ENCODE data around the gene PLA2G6. TPM values are rescaled to one million over a fixed set of nuclear protein-coding genes. Genes with fewer than 3 reads are reported as not detected.

PLA2G6 gene
- total and polyA plus RNA-seq, 2 of the 13 experiments (the other 11 are each of a cell fraction or from before 2014, with no cell fraction given): 4.8 to 11.5 TPM

GRCh38 chr22:38131399-38131798, 50.2 kb downstream of the PLA2G6 start (continued):
- TF ChIP-seq, protein P1, sequence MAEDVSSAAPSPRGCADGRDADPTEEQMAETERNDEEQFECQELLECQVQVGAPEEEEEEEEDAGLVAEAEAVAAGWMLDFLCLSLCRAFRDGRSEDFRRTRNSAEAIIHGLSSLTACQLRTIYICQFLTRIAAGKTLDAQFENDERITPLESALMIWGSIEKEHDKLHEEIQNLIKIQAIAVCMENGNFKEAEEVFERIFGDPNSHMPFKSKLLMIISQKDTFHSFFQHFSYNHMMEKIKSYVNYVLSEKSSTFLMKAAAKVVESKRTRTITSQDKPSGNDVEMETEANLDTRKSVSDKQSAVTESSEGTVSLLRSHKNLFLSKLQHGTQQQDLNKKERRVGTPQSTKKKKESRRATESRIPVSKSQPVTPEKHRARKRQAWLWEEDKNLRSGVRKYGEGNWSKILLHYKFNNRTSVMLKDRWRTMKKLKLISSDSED (CRISPR knock-in tag; IDR thresholded peaks at IDR 0.05): no peak
- TF ChIP-seq MTF2 (CRISPR knock-in tag; IDR thresholded peaks at IDR 0.05; ENCODE audit: borderline replicate concordance): no peak

DNA sequence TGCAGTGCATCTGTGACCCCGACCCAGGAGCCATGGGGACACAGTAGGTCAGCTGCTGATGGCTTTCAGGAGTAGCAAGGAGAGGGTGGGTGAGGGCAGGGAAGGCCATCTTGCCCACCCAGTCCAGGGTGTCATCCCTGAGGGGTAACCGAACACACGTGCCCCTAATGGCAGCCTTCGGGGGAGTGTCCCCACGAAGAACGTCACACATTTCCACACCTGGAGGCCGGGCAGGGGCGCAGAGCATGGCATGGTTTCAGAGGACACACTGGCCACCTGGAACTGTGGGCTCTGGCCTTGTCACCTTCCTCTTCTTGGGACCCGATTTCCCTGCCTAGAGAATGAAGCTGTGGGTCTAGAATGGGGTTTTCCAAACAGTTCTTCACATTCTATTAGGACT, 51.8 kb downstream of the PLA2G6 start:
- ATAC-seq: no peak
- Histone ChIP-seq H3K9me3 (ENCODE audit: low read length) (no peaks in the 10 kb centered on the region), H4K20me1 (ENCODE audit: insufficient read depth, low read length) (no peaks in the 10 kb centered on the region), H3K4me3 (replicated peaks in 1 of 3; ENCODE audit: insufficient read depth in 1 of 3, low read depth in 2 of 3, low read length in 3 of 3) (no peak overlapping the region), H3K4me1 (ENCODE audit: insufficient read depth, low read length) (no peaks in the 10 kb centered on the region), H2AFZ (ENCODE audit: low read length) (no peak overlapping the region), H3K27ac (ENCODE audit: extremely low read length, insufficient read depth, low read length) (no peak overlapping the region), H3K9ac (ENCODE audit: insufficient read depth, low read depth, low read length) (no peak overlapping the region), H3K79me2 (ENCODE audit: insufficient read depth, low read length) (no peaks in the 10 kb centered on the region), H3K27me3 (ENCODE audit: control insufficient read depth in 1 of 2, insufficient read depth in 2 of 2, low read length in 2 of 2) (no peaks in the 10 kb centered on the region), H3K4me2 (ENCODE audit: low read depth, low read length) (no peak overlapping the region), H3K36me3 (replicated peaks in 1 of 2; ENCODE audit: control insufficient read depth in 1 of 2, insufficient read depth in 2 of 2, low read length in 2 of 2) (no peaks in the 10 kb centered on the region)
- in situ Hi-C loops (cut with HindIII; ENCODE audit: extremely low pct_ligation_motif_present, low pct_unique_long_range_greater_than_20kb) (no loop called here), intact Hi-C loops (cut with micrococcal nuclease; ENCODE audit: unreplicated experiment) (no loop called here)
- POLR2A ChIA-PET: no interaction called here
- no peak for TF ChIP-seq ZNF670 (CRISPR knock-in tag; IDR thresholded peaks at IDR 0.05; ENCODE audit: borderline replicate concordance)
- TF ChIP-seq, protein P2, sequence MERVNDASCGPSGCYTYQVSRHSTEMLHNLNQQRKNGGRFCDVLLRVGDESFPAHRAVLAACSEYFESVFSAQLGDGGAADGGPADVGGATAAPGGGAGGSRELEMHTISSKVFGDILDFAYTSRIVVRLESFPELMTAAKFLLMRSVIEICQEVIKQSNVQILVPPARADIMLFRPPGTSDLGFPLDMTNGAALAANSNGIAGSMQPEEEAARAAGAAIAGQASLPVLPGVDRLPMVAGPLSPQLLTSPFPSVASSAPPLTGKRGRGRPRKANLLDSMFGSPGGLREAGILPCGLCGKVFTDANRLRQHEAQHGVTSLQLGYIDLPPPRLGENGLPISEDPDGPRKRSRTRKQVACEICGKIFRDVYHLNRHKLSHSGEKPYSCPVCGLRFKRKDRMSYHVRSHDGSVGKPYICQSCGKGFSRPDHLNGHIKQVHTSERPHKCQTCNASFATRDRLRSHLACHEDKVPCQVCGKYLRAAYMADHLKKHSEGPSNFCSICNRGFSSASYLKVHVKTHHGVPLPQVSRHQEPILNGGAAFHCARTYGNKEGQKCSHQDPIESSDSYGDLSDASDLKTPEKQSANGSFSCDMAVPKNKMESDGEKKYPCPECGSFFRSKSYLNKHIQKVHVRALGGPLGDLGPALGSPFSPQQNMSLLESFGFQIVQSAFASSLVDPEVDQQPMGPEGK (CRISPR knock-in tag; IDR thresholded peaks at IDR 0.05): no peak
- TF ChIP-seq MAFK (conservative IDR thresholded peaks at IDR 0.05 in 1 of 2, IDR thresholded peaks at IDR 0.05 in 1 of 2; ENCODE audit: low read length in 2 of 2): no peak
- TF ChIP-seq ZNF850 (CRISPR knock-in tag; conservative IDR thresholded peaks at IDR 0.05): no peak
- no peak for TF ChIP-seq KAT2B (IDR thresholded peaks at IDR 0.05; ENCODE audit: borderline replicate concordance, low read depth, low read length)
- no peak for TF ChIP-seq KLF13 (CRISPR knock-in tag; IDR thresholded peaks at IDR 0.05)
- TF ChIP-seq ZBTB49 (CRISPR knock-in tag; IDR thresholded peaks at IDR 0.05; ENCODE audit: borderline replicate concordance): no peak
- TF ChIP-seq SYNCRIP (IDR thresholded peaks at IDR 0.05; ENCODE audit: insufficient read depth, low read depth, low read length): no peak
- no peak for TF ChIP-seq ZBTB39 (CRISPR knock-in tag; IDR thresholded peaks at IDR 0.05)
- no peak for TF ChIP-seq RBM39 (IDR thresholded peaks at IDR 0.05; ENCODE audit: low read depth, low read length, poor library complexity, severe bottlenecking)
- TF ChIP-seq NBN (conservative IDR thresholded peaks at IDR 0.05): no peak
- DNase-seq (ENCODE audit: low spot score): no peak
- WGBS (ENCODE audit: low lambda C conversion rate): 40% methylated on average over 2 of the region's 9 CpGs
- CTCF ChIA-PET (ENCODE audit: low intra/inter-chr PET ratio, low total read pairs): no interaction called here
- BruUV-seq (replicated peaks): no TSS peak
- no peak for FAIRE-seq
